HG03045 (cell line): ENCODE measurements around the gene ETDB.
"Not testable (repeated sequence)": the region's sequence is repeated elsewhere in the genome, so short reads cannot be mapped to it uniquely, and the experiment has no call there.

Source experiments
- ATAC-seq: cut with Tn5 transposase; IDR thresholded peaks from one replicate; pipeline ENCODE4 v1.9.1; 2021; ENCODE audit warnings: mild to moderate bottlenecking, moderate library complexity; ENCODE audit not compliant: unreplicated experiment

Gene ETDB

GRCh38 chrX:135120056-135120576 lies at the start of gene ETDB:
Gene ETDB (minus strand): TSS chrX:135120526. CDS start chrX:135119261, 1,265 bp downstream.
- not testable (repeated sequence) for ATAC-seq

DNA sequence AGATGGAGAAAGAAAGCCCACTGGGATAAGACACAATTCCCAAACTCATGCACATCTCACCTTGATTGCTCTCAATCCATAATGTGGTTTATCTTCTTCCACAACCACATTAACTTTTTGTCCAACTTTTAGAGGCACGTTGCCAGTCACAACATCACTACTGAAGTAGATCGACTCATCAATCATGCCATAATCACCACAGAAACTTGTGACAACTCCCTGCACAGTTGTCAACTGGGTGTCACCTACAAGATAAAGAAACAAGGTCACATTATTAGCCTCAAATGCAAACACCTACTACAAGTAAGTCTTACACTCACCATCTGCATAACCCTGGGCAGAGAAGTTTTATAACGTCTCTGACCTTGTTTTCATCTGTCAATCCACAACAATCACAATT lies 49.2 kb upstream of the ETDB start:
- not testable (repeated sequence) for ATAC-seq

GRCh38 chrX:135168486-135168885 lies 48.2 kb upstream of the ETDB start:
- ATAC-seq = no peak

GRCh38 chrX:135154688-135155087 lies 34.4 kb upstream of the ETDB start:
- not testable (repeated sequence) for ATAC-seq

- not testable (repeated sequence) for ATAC-seq
Observed at GRCh38 chrX:135126145-135126544, 5.8 kb upstream of the ETDB start.

GRCh38 chrX:135116064-135116463 lies 4.3 kb downstream of the ETDB start:
- ATAC-seq = not testable (repeated sequence)

GRCh38 chrX:135114392-135114791 lies 5.9 kb downstream of the ETDB start:
- ATAC-seq = peak; percentile 93

DNA sequence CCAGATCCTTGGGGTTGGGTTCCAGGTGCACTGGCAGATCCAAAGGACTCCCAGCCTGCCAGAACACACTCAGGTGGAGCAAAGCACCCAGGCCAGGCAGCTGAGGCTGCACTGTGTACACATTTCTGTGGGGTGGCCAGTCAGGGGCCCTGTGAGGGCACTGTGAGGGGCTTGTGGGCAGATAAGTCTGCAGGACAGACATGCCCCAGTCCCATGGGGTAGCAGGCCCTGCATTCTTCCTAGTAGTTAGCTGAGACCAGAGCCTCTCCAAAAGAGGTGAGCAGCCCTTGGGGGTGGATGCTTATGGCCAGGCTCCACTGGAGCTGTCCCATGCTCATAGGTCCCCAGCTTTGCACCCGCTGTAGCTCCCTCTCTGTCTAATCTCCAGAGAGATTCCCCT lies 7.6 kb downstream of the ETDB start:
- no peak for ATAC-seq

GRCh38 chrX:135112096-135112729 lies 8.1 kb downstream of the ETDB start:
- ATAC-seq = no peak

- no peak for ATAC-seq
Observed at GRCh38 chrX:135109554-135109953, 10.8 kb downstream of the ETDB start.

- no peak for ATAC-seq
Observed at GRCh38 chrX:135099493-135099783, 20.9 kb downstream of the ETDB start.

- not testable (repeated sequence) for ATAC-seq
Observed at GRCh38 chrX:135097196-135097744, 23.1 kb downstream of the ETDB start.

GRCh38 chrX:135095715-135096114 lies 24.6 kb downstream of the ETDB start:
- ATAC-seq = no peak

- ATAC-seq = no peak
Observed at GRCh38 chrX:135094726-135095125, 25.6 kb downstream of the ETDB start.

DNA sequence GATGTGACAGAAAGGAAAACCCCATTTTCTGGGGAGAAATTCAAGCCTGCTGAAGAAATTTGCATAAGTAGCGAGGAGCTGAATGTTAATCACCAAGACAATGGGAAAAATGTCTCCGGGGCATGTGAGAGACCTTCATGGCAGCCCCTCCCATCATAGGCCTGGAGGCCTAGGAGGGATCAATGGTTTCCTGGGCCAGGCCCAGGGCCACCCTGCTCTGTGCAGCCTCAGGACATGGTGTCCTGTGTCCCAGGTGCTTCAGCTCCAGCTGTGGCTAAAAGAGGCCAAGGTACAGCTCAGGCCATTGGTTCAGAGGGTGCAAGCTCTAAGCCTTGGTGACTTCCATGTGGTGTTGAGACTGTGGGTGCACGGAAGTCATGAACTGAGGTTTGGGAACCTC lies 31.2 kb downstream of the ETDB start:
- no peak for ATAC-seq

- no peak for ATAC-seq
Observed at GRCh38 chrX:135087867-135088266, 32.5 kb downstream of the ETDB start.

- ATAC-seq = no peak
Observed at GRCh38 chrX:135086197-135086854, 34.0 kb downstream of the ETDB start.

- no peak for ATAC-seq
Observed at GRCh38 chrX:135081693-135082404, 38.5 kb downstream of the ETDB start.
